Epithelial cell of umbilical artery (primary cell): ENCODE measurements around the gene ABHD16B. TPM values are rescaled to one million over a fixed set of nuclear protein-coding genes. Genes with fewer than 3 reads are reported as not detected.

Experiments used
- total RNA-seq: library from RNA; depleted of rRNA; stranded (reverse); fragments of >200 nt; gene quantifications from 2 replicates; pipeline ENCODE4 v1.2.3, GENCODE V29; 2014

The ABHD16B gene
- not detected in 2 replicates for total RNA-seq

GRCh38 chr20:63861365-63861934 lies at the start of gene ABHD16B:
TSS of gene ABHD16B (plus strand) at chr20:63861498. CDS start at chr20:63861541, 43 bp downstream.

DNA sequence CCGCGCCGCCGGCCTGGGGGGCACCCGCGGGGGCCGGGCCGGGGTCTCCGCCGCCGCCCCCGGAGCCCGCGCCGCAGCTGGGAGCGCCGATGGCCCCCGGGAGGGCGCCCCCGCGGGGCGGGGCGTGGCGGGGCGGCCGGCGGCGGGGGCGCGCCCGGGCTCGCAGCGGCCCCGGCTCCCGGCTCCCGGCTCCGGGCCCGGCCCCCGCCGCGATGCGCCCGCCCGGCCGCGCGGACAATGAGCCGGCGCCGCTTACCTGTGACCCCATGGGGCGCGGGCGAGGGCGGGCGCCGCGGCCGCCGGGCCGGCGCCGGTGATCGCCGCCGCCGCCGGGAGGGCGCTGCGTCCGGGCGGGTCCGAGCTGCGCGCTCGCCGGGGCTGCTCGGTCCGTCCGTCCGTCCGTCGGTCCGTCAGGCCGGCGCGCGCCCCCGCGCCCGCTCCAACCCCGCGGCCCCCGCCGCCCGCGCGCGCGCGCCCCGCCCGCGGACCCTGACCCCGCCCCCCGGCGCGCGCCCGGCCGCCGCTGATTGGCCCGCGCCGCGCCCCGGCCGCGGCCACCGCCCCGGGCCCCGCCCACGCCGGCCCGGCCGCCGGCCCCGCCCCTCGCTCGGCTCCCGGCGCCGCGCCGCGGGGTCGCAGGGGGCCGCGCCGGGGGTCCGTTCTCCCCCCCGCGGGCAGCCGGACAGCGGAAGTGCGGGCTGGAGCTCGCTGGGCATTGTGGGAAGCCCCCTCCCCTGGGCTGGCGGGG lies 30.3 kb upstream of the ABHD16B start, which contains the start of gene ZBTB46:
Gene ZBTB46 (minus strand): TSS at position 424 of the 748 bp plus-strand sequence. CDS start 40,507 bp downstream, outside the sequence.

DNA sequence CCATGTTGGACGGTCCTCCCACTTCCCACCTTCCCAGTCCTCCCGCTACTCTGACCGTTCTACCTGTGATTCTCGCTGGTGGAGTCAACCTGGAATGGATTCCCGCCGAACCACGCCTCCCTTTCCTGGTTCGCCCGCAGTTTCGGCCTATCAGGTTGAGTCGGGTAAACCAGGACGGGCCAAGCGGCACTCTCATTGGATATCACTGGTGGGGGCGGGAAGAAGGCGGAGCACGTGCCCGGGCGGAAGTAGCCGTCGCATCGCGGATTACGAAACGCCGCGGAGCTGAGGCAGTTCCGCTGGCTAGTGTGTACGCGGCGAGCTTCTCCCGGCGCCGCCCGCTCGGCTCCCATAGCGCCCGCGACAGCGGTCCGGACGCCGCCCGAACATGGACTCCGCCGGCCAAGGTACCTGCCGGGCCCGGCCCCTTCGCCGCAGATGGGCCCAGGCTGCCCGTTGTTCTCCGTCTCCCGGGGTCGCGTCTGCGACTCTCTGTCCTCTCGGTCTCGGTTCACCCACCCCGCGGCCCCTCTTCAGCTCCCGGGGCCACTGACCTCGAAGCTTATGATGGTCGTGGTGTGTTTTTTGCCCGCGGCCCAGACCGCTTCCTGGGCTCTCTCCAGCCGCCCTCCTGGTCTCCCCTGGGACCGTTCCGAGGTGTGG lies 3.8 kb downstream of the ABHD16B start, which contains the start of gene TPD52L2:
Gene TPD52L2 (plus strand): TSS at position 293 of the 663 bp plus-strand sequence. CDS start 96 bp downstream, at position 389.

GRCh38 chr20:63894358-63895201 lies 33.3 kb downstream of the ABHD16B start, which contains the start of gene DNAJC5:
TSS of gene DNAJC5 (plus strand) at chr20:63895126. CDS start at chr20:63928346, 33,220 bp downstream.

Other genes with a start within 250 kb of the ABHD16B start
- 7.0 and 7.1 TPM in 2 replicates for gene GMEB2, start 234.4 kb upstream of the ABHD16B start, total RNA-seq
- gene STMN3, start 208.1 kb upstream of the ABHD16B start, total RNA-seq: 0.32 and 0.76 TPM in 2 replicates
- gene RTEL1, start 203.2 kb upstream of the ABHD16B start, total RNA-seq: 8.4 and 11.2 TPM in 2 replicates
- 7.1 and 41.5 TPM in 2 replicates for gene TNFRSF6B, start 164.8 kb upstream of the ABHD16B start, total RNA-seq
- 31.2 and 41.9 TPM in 2 replicates for gene ARFRP1, start 153.5 kb upstream of the ABHD16B start, total RNA-seq
- 20.5 and 24.8 TPM in 2 replicates for gene ZGPAT, start 153.5 kb upstream of the ABHD16B start, total RNA-seq
- gene LIME1, start 124.8 kb upstream of the ABHD16B start, total RNA-seq: 1.3 and 4.3 TPM in 2 replicates
- gene SLC2A4RG, start 121.7 kb upstream of the ABHD16B start, total RNA-seq: 9.1 and 10.4 TPM in 2 replicates
- 2.9 and 4.9 TPM in 2 replicates for gene ZBTB46, start 30.2 kb upstream of the ABHD16B start, total RNA-seq
- gene TPD52L2, start 3.8 kb downstream of the ABHD16B start, total RNA-seq: 114 and 127 TPM in 2 replicates
- gene DNAJC5, start 33.6 kb downstream of the ABHD16B start, total RNA-seq: 63.2 and 67.9 TPM in 2 replicates
- 22.9 and 28.9 TPM in 2 replicates for gene UCKL1, start 94.9 kb downstream of the ABHD16B start, total RNA-seq
- gene ZNF512B, start 108.4 kb downstream of the ABHD16B start, total RNA-seq: 6.5 and 8.2 TPM in 2 replicates
- gene SAMD10, start 118.1 kb downstream of the ABHD16B start, total RNA-seq: 2.6 TPM in 2 replicates
- 61.7 and 62.0 TPM in 2 replicates for gene PRPF6, start 119.6 kb downstream of the ABHD16B start, total RNA-seq
- 2.6 and 3.0 TPM in 2 replicates for gene C20orf204, start 174.7 kb downstream of the ABHD16B start, total RNA-seq
- 18.2 and 24.4 TPM in 2 replicates for gene SOX18, start 188.1 kb downstream of the ABHD16B start, total RNA-seq
- gene TCEA2, start 201.7 kb downstream of the ABHD16B start, total RNA-seq: 20.7 and 31.2 TPM in 2 replicates
- gene RGS19, start 218.0 kb downstream of the ABHD16B start, total RNA-seq: 11.7 and 18.2 TPM in 2 replicates
- 0.61 and 2.3 TPM in 2 replicates for gene OPRL1, start 218.6 kb downstream of the ABHD16B start, total RNA-seq
- 0.97 TPM in 1 of 2 replicates, not detected in the other for gene LKAAEAR1, start 222.9 kb downstream of the ABHD16B start, total RNA-seq
- not detected in 2 replicates for gene NPBWR2, start 246.1 kb downstream of the ABHD16B start, total RNA-seq